ENCODE results near the gene HOXB8.

The HOXB8 gene

DNA sequence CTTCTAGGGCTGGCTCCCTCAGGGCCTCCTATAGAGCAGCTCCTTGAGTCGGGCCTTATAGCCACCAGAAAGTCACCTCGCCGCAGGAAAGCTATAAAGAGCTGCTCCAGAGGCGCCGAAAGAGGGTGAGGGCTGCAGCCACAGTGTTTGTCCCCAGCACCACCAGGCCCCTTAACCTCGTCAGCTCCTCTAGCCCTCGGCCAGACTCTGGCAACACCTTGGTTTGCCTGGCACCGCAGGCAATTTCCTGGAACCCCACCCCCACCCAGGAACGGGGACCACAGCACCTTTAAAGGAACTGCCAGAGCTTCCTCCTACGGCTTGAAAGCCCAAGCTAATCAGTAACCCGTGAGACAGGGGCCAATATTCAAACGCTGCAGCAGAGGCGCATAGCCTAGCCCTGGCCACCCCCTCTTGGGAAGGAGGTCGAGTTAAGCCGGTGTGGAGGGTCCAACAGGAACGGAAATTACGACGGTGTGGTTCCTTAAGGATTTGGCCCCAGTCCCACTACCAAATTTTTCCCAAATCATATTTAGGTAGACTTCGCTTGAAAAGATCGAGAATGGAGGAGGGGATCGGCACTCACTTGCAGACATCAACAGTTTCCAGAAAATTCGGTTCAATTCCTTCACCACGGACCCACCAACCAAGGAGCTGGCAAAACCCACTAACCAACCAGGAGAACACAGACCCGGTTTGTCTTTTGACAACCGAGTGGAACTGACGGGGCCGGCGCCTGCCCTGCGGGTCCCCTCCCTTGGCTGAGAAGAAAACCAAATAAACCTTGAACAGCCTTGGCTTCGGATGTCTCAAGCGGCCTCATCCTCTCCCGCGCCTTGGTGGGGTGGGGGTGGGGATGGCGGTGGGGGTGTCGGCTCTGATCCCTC lies 13.3 kb downstream of the HOXB8 start:
- Mint-ChIP-seq H3K36me3 (ENCODE audit: low read depth) (no peaks in the 10 kb centered on the region), H3K27ac (no peak overlapping the region), H3K9me3 (no peaks in the 10 kb centered on the region), H3K27me3 (ENCODE audit: low read depth) (peaks cover 94% of the 10 kb centered on the region), H3K4me3 (no peak overlapping the region), H3K4me1 (ENCODE audit: low read depth) (peaks cover 24% of the 10 kb centered on the region)

DNA sequence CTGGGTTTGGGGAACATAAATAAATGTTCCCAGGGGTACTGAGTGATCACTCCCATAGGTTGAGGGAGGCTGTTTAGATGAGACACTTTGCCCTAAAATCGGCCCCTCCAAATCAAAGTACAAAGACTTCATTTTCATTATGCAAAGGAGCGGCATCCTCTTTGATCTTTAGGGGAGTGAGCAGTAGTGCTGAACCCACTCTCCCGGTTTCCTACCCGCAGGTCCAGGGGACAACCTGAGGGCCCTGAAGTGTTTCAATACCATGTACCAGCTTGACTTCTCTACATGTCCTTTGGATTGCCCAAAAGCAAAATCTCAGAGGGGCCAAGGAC lies 13.9 kb downstream of the HOXB8 start:
- Mint-ChIP-seq H3K27me3 (ENCODE audit: low read depth) (peaks cover 95% of the 10 kb centered on the region), H3K4me1 (ENCODE audit: low read depth) (peaks cover 30% of the 10 kb centered on the region), H3K36me3 (ENCODE audit: low read depth) (no peaks in the 10 kb centered on the region), H3K4me3 (no peak overlapping the region), H3K9me3 (no peaks in the 10 kb centered on the region), H3K27ac (no peak overlapping the region)

DNA sequence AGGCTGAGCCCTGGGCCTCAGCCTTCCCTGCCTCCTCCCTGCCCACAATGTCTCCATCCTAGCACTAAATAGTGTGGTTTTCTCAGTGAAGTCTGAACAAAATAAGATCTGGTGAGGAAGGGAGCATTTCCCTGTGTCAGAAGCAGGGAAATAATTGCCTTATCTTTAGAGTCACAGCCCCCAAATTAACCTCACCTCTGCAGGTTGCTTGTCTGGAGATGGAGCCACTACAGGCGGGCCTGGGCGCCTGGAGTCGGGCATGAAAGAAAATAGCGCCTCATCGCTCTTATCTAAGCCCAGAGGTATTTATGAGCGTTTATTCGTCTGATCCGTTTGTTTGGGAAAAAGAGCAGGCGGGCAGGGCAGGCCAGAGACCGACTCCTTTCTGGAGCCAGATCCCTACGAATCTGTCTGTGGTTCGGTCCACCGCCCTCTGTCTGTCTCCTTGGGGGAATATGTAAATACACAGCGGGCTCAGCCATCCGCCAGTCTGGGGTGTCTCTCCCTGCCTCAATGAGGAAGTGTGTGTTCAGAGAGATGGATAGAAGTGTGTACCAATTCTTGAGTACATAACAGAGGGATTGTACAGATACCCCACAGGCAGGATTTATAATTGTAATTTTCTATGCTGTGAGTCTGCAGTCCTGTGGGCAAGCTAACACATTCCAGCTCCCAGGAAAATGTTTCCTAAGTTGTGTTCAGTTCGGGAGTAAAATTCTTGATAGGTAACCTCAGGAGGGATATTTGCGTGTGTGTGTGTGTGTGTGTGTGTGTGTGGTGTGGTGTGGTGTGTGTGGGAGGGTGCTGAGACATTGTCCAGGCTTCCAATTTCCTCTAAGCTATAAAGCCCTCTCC lies 14.6 kb downstream of the HOXB8 start:
- Mint-ChIP-seq H3K27me3 (ENCODE audit: low read depth) (peaks cover 97% of the 10 kb centered on the region), H3K9me3 (no peaks in the 10 kb centered on the region), H3K36me3 (ENCODE audit: low read depth) (no peaks in the 10 kb centered on the region), H3K27ac (no peak overlapping the region), H3K4me3 (no peak overlapping the region), H3K4me1 (ENCODE audit: low read depth) (peaks cover 31% of the 10 kb centered on the region)

DNA sequence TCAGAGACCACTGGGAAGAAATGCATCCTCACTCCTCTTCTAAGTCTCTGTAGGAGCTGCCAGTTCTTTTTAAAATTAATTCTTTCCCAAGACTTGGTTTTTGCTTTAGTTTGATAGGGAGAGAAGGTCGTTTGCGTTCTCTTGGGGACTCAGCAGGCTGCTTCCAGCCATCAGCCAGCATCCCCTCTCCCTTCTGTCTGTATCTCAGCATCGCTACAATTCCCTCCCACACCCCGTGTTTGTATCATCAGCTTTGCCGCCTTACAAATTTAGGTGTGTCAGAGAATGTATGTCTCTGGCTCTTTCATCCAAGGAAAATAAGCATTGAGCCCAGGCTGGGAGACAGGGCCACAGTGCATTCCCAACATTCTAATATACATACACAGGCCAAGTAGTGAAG lies 15.7 kb downstream of the HOXB8 start:
- Mint-ChIP-seq H3K27ac (no peak overlapping the region), H3K36me3 (ENCODE audit: low read depth) (no peaks in the 10 kb centered on the region), H3K4me1 (ENCODE audit: low read depth) (peaks cover 30% of the 10 kb centered on the region), H3K9me3 (no peaks in the 10 kb centered on the region), H3K4me3 (no peak overlapping the region), H3K27me3 (ENCODE audit: low read depth) (peaks cover 97% of the 10 kb centered on the region)

DNA sequence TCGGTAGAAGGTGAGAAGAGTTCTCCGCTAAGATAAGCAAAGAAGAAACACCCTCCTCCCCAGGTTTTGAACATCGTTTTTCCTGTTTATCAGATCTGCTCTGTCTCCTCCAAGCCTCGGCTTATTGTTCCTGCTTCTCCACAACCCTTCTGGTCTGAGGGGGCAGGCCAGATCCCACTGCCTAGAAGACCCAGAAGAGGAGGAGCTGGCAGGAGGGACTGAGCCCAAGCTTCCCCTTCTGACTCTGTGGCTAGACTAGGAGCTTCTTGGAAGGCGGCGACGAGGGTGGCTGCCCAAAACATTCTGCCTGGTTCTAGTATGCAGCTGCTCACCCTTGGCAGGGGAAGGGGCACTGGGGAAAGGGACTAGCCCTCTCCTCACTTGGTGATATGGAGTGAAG lies 16.4 kb downstream of the HOXB8 start:
- peak overlapping the region; percentile 39 for H3K4me3 Mint-ChIP-seq
- H3K27ac Mint-ChIP-seq, result peak overlapping the region; percentile 26
- H3K4me1 Mint-ChIP-seq (ENCODE audit: low read depth), result peaks cover 35% of the 10 kb centered on the region
- H3K9me3 Mint-ChIP-seq, result no peaks in the 10 kb centered on the region
- peaks cover 96% of the 10 kb centered on the region for H3K27me3 Mint-ChIP-seq (ENCODE audit: low read depth)
- no peaks in the 10 kb centered on the region for H3K36me3 Mint-ChIP-seq (ENCODE audit: low read depth)

DNA sequence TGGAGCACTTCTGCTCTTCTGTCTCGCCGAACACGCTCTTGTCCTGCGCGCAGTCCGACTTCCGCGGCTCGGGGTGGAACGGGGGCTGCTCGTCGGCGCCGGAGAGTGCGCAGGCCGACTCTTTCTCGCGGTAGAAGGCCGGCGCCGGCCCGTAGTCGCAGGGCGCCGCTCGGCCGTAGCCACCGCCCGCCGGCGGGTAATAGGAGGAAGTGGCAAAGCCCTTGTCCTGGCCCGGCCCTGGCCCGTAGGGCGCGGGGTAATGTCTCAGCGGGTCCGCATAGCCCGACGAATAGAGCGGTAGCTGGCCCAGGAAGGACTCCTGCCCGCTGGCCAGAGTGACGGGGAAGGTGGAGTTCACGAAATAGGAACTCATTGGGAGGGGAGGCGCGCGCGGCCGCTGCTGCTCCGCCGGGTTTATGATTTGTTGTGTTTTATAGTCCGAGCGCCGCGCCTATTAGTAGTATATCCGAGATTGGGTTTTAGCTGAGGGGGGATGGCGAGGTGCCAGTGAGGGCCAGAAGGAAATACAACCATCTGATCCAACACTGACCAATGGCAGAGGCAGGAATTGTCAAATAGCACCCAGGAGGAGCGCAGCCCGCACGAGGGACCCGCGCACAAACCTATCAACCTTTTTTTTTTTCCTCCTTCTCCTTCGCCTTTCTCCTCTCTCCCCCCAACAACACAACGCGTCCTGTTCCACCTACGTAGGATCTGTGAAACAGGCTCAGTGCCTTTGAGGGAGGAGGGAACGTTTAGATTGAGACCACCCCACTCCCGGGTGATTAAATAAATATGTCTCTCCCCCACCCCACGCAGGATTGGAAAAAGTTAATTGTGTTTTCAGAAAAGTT lies 17.1 kb downstream of the HOXB8 start:
- H3K27me3 Mint-ChIP-seq (ENCODE audit: low read depth), result peaks cover 96% of the 10 kb centered on the region
- peak overlapping the region; percentile 79 for H3K4me3 Mint-ChIP-seq
- H3K9me3 Mint-ChIP-seq, result no peaks in the 10 kb centered on the region
- peaks cover 41% of the 10 kb centered on the region for H3K4me1 Mint-ChIP-seq (ENCODE audit: low read depth)
- peak overlapping the region; percentile 26 for H3K27ac Mint-ChIP-seq
- no peaks in the 10 kb centered on the region for H3K36me3 Mint-ChIP-seq (ENCODE audit: low read depth)

DNA sequence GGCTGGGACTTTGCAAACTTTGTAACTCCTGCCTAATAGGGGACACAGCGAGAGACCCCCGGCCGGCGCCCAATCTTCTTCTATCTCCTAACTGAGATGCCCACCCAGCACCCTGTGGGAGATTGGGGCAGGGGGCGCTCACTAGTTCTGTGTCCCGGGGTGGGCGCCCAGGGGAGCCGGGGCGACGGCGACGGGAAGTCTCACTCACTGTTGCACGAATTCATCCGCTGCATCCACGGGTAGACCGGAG lies 17.6 kb downstream of the HOXB8 start:
- Mint-ChIP-seq H3K9me3 (no peaks in the 10 kb centered on the region), H3K27me3 (ENCODE audit: low read depth) (peaks cover 96% of the 10 kb centered on the region), H3K27ac (no peak overlapping the region), H3K36me3 (ENCODE audit: low read depth) (no peaks in the 10 kb centered on the region), H3K4me3 (peak overlapping the region; percentile 79), H3K4me1 (ENCODE audit: low read depth) (peaks cover 45% of the 10 kb centered on the region)

DNA sequence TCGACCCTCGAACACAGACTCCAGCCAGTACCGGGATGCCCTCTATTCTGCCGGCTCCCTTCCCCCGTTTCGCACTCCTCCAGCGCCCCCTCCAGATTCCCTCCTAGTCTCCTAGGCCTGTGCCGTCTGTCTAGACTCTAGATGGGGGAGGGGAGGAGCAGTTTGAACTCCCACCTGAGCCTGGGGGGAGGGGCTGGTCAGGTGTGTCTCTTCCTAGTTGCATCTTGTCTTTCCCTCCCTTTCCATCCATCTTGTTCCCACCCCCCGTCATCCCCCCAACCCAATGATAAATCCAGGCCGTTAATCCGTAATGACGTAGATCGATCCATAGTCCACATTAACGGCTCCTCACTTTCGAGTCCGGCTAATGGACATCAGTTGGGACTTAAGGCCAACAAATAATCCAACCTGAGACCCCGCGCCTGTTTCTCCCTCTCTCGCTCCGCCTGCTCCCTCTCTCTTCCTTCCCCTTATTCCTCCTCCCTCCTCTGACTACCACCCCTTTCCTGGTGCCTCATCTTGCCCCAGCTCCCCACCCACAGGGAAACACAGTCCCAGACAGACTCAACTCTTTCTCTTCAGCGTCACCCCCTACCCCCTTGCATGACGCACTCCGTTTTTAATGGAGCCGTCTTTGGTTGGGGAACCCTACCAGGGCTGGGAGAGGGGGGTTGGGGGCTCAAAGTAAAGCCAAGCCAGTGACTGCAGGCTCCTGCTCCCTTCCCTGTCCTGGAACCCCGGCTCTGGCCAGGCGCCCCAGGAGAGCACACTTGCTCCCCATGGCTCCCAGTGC lies 18.2 kb downstream of the HOXB8 start:
- no peaks in the 10 kb centered on the region for H3K36me3 Mint-ChIP-seq (ENCODE audit: low read depth)
- no peak overlapping the region for H3K27ac Mint-ChIP-seq
- peak overlapping the region; percentile 79 for H3K4me3 Mint-ChIP-seq
- no peaks in the 10 kb centered on the region for H3K9me3 Mint-ChIP-seq
- peaks cover 44% of the 10 kb centered on the region for H3K4me1 Mint-ChIP-seq (ENCODE audit: low read depth)
- H3K27me3 Mint-ChIP-seq (ENCODE audit: low read depth), result peaks cover 94% of the 10 kb centered on the region

DNA sequence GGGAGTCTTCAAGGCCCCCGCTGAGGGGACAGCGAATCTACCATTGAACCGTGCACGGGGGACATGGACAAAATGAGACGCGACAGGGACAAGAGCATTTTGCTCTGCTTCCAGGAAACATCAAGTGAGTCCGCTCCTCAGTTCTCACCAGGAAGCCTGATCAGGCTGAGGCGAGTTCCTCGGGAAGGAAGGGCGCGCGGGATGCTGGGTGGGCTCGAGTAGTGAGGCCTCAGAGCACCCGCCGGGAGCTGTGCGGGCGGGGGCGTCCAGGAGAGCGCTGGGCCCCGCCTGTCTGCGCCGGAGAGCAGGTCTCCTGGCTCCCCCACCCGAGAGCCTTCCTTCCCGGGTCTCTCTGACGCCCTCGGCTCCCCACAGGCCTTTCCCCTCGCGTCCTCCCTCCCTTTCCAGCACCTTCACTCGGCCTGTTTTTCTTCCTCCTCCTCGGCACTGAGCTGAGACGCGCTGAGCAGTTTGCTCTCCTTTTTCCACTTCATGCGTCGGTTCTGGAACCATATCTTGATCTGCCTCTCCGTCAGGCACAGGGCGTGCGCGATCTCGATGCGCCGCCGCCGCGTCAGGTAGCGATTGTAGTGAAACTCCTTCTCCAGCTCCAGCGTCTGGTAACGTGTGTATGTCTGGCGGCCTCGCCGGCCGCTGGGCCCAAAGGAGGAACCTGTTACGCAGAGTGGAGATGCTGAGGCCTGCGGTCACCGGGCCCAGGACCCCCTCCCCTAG lies 18.9 kb downstream of the HOXB8 start:
- Mint-ChIP-seq H3K36me3 (ENCODE audit: low read depth) (no peaks in the 10 kb centered on the region), H3K27me3 (ENCODE audit: low read depth) (peaks cover 94% of the 10 kb centered on the region), H3K27ac (no peak overlapping the region), H3K4me1 (ENCODE audit: low read depth) (peaks cover 40% of the 10 kb centered on the region), H3K4me3 (peak overlapping the region; percentile 79), H3K9me3 (no peaks in the 10 kb centered on the region)

DNA sequence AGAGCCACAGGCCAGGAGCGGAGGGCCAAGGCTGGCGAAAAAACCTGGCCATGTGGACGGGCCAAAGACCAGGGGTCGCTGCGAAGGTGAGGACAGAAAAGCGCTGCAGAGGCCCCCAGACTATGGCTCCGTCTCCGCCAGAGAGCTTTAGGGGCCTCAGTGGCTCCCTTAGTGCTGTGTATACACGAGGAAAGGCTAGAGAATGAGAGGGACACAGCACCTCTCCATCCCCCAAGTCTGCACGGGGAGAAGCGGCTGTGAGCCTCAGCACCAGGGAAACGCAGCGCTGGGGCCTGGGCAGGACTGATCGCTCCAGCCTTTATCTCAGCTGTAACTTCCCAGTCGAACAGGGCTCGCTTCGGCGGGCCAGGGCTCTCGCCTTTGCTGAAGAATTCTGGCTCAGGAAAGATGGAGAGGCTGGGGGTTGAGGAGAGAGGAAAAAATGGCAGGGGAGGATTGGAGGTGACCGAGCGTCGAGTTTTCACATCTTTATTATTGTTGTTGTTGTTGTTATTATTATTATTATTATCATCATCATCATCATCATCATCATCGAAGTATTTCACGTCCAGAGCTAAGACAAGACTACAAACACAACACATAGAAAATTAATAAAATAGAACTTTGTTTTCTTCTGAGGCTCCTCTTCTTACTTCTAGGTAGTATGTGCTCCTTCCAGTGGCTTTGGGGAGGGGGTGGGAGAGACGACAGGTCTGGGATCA lies 19.7 kb downstream of the HOXB8 start:
- H3K4me1 Mint-ChIP-seq (ENCODE audit: low read depth), result peaks cover 40% of the 10 kb centered on the region
- H3K27me3 Mint-ChIP-seq (ENCODE audit: low read depth), result peaks cover 92% of the 10 kb centered on the region
- peak overlapping the region; percentile 40 for H3K4me3 Mint-ChIP-seq
- peaks cover 1% of the 10 kb centered on the region for H3K36me3 Mint-ChIP-seq (ENCODE audit: low read depth)
- no peaks in the 10 kb centered on the region for H3K9me3 Mint-ChIP-seq
- H3K27ac Mint-ChIP-seq, result no peak overlapping the region

DNA sequence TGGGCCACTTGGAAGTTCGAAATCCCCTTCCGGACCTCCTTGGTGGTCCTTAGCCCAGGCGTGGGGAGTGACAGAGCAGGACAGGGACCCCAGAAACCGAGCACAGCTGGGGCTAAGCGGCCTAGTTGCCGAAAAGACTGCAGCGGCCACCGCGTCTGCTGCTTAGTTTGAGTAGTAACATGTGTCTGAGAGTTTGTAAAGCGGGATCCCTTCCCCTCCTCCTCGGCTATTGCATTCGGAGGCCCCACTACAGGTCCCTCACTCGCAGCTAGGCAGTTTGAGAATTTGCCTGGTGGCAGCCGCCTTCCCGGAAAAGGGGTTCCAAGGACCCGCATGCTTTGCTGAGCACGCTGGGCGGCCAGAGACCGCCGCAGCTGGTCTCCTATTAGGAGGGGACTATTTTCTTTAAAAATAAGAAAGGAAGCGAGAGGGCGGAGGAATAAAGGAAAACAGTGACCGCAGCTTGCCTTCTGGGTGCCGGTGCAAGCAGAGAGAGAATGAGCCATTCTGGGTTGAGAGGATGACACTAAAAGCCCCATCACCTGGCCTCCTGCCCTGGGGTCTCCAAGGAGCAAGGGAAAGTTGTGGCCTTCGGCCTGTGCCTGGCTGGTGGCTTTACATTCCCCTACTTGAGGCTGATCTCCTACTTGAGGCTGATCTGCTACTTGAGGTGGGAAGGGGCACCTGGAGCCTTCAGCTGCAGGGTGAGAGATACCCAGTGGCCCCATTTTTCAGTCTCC lies 20.4 kb downstream of the HOXB8 start:
- Mint-ChIP-seq H3K27ac (no peak overlapping the region), H3K27me3 (ENCODE audit: low read depth) (peaks cover 92% of the 10 kb centered on the region), H3K4me3 (peak overlapping the region; percentile 40), H3K36me3 (ENCODE audit: low read depth) (peaks cover 3% of the 10 kb centered on the region), H3K4me1 (ENCODE audit: low read depth) (peaks cover 45% of the 10 kb centered on the region), H3K9me3 (no peaks in the 10 kb centered on the region)

DNA sequence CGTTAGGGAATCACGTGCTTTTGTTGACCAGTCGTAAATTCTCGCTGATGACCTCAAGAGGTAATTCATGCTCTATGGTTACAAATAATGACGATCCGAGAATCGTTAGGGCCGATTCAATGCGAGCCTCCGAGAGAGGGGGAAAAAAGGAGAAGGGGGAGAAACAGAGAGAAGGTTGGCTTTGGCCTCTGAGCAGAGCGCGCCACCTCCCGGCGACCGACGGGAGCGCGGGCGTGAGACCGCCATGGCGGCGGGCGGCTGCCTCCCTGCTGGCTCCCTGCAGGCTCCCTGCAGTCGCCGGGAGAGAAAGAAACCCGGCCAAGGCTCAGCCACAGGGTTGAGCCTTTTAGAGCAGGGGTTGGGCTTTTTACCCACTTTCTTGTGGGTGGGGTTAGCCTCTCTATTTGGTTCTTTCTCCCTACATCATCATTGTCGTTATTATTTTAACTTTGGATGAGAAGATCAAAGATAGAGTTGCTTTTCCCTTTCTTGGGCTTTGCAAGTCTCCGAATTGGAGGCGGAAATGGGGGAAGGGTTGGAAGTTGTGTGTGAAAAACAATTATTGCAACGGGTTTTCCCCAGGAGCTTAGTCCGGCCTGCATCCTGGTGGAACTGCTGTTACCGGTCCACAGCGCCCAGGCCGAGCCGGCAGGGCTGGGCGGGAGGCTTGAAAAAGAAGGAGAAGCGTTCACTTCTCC lies 21.1 kb downstream of the HOXB8 start:
- no peaks in the 10 kb centered on the region for H3K9me3 Mint-ChIP-seq
- H3K27ac Mint-ChIP-seq, result no peak overlapping the region
- peaks cover 48% of the 10 kb centered on the region for H3K4me1 Mint-ChIP-seq (ENCODE audit: low read depth)

More for the DNA sequence above, 21.1 kb downstream of the HOXB8 start:
- peak overlapping the region; percentile 81 for H3K4me3 Mint-ChIP-seq
- H3K27me3 Mint-ChIP-seq (ENCODE audit: low read depth), result peaks cover 92% of the 10 kb centered on the region
- peaks cover 3% of the 10 kb centered on the region for H3K36me3 Mint-ChIP-seq (ENCODE audit: low read depth)

Data from T-helper 1 cell treated with Interleukin-12 subunit alpha and Interleukin-12 subunit beta and Interleukin-4 antibody, amounts not matched to agents 30 μg/mL and 1 μg/mL, for 36 hours (primary cell).